PC-3 (cell line): Measurements from ENCODE around the gene ITPRID2. TPM values are rescaled to one million over a fixed set of nuclear protein-coding genes. Genes with fewer than 3 reads are reported as not detected.

Experiments used
- ATAC-seq: fragments of 200-7000 bp; cut with Tn5 transposase; 2 replicates; pipeline ENCODE4 v1.9.1; 2020; ENCODE audit warnings: mild to moderate bottlenecking, moderate library complexity
- BruUV-seq: library from RNA; stranded (reverse); fragments of 400-500 nt; replicated peaks from 2 replicates; lab custom pipeline; 2021; lab: Mats Ljungman, UMichigan
- CTCF ChIA-PET: fragments of 300-600 bp; sonication (Branson Sonifier 250); formaldehyde crosslinking; loops from one replicate; lab custom pipeline; 2022; ENCODE audit warnings: antibody characterized with exemption; lab: Charles Lee
- POLR2A ChIA-PET: fragments of 300-600 bp; sonication (Branson Sonifier 250); formaldehyde crosslinking; loops from one replicate; lab custom pipeline; 2022; ENCODE audit warnings: antibody characterized with exemption; ENCODE audit not compliant: unreplicated experiment; lab: Charles Lee
- DNase-seq: peaks from one replicate; pipeline ENCODE4 v3.0.0-alpha.2; 2015
- H2AFZ ChIP-seq: fragments of 300-600 bp; sonication (generic); 2 replicates; pipeline ENCODE4 v1.6.0; 2016; ENCODE audit warnings: antibody characterized with exemption, low read length
- H3F3A ChIP-seq: fragments of 300-600 bp; sonication (generic); one replicate; pipeline ENCODE4 v1.6.0; 2017; ENCODE audit warnings: antibody characterized with exemption, low read length, control low read depth, mild to moderate bottlenecking; ENCODE audit not compliant: unreplicated experiment
- H3K27ac ChIP-seq: fragments of 300-600 bp; sonication (generic); 2 replicates; pipeline ENCODE4 v1.5.1; 2016; ENCODE audit warnings: mild to moderate bottlenecking, low read length
- H3K27me3 ChIP-seq: fragments of 300-600 bp; sonication (generic); 2 replicates; pipeline ENCODE4 v1.6.1; 2016; ENCODE audit warnings: low read length, mixed read lengths
- H3K36me3 ChIP-seq: fragments of 300-600 bp; sonication (generic); 2 replicates; pipeline ENCODE4 v1.6.1; 2016; ENCODE audit warnings: low read depth, mixed run types, low read length, mixed read lengths
- H3K4me1 ChIP-seq: fragments of 300-600 bp; sonication (generic); 2 replicates; pipeline ENCODE4 v1.5.1; 2016; ENCODE audit warnings: low read length; ENCODE audit not compliant: insufficient read depth
- H3K4me2 ChIP-seq: fragments of 300-600 bp; sonication (generic); 2 replicates; pipeline ENCODE4 v1.6.0; 2016; ENCODE audit warnings: low read length
- H3K4me3 ChIP-seq: fragments of 300-600 bp; sonication (generic); 2 replicates; pipeline ENCODE4 v1.5.1; 2016; ENCODE audit warnings: mild to moderate bottlenecking, low read length, mixed read lengths
- H3K79me2 ChIP-seq: fragments of 300-600 bp; sonication (generic); 2 replicates; pipeline ENCODE4 v1.6.1; 2017; ENCODE audit warnings: low read length, mixed read lengths
- H3K9ac ChIP-seq: fragments of 300-600 bp; sonication (generic); 2 replicates; pipeline ENCODE4 v1.6.0; 2016; ENCODE audit warnings: mild to moderate bottlenecking, low read length
- H3K9me2 ChIP-seq: fragments of 300-600 bp; sonication (generic); replicated peaks from 2 replicates; pipeline ENCODE4 v1.6.1; 2016; ENCODE audit warnings: mixed run types, low read length, mixed read lengths
- H3K9me3 ChIP-seq: fragments of 300-600 bp; sonication (generic); 2 replicates; pipeline ENCODE4 v1.6.1; 2016; ENCODE audit warnings: low read length, mixed read lengths
- H4K20me1 ChIP-seq: fragments of 300-600 bp; sonication (generic); 2 replicates; pipeline ENCODE4 v1.6.1; 2016; ENCODE audit warnings: low read length, mixed read lengths
- CTCF ChIP-seq: fragments of 300-600 bp; sonication (generic); conservative IDR thresholded peaks from 2 replicates; pipeline ENCODE4 v1.5.1; 2017; ENCODE audit warnings: antibody characterized with exemption, low read depth, mild to moderate bottlenecking, low read length
- EZH2 ChIP-seq: fragments of 300-600 bp; sonication (generic); IDR thresholded peaks from one replicate; pipeline ENCODE4 v1.6.1; 2017; ENCODE audit warnings: antibody characterized with exemption, mild to moderate bottlenecking, low read length; ENCODE audit not compliant: unreplicated experiment
- EZH2phosphoT487 ChIP-seq: fragments of 300-600 bp; sonication (generic); IDR thresholded peaks from 2 replicates; pipeline ENCODE4 v1.6.1; 2018; ENCODE audit warnings: mild to moderate bottlenecking, antibody characterized with exemption, low read length, borderline replicate concordance
- intact Hi-C: fragments of 100-400 bp; cut with micrococcal nuclease; formaldehyde crosslinking; loops from 2 replicates; pipeline ENCODE4 v1.9.0; 2023
- total RNA-seq: library from RNA; depleted of rRNA; stranded (reverse); fragments of >200 nt; gene quantifications from 2 replicates; pipeline ENCODE4 v1.2.3, GENCODE V29; 2014

The ITPRID2 gene
- total RNA-seq, 1 experiment from 2014 or later = 113 TPM

- H2AFZ ChIP-seq = no peak overlapping the region
- no peaks in the 10 kb centered on the region for H3K79me2 ChIP-seq
- H3F3A ChIP-seq = no peaks in the 10 kb centered on the region
- TF ChIP-seq CTCF = no peak
- TF ChIP-seq EZH2phosphoT487 = no peak
- no peak for TF ChIP-seq EZH2
- no peak overlapping the region for H3K27ac ChIP-seq
- ChIA-PET POLR2A (no interaction called here), CTCF (no interaction called here)
- intact Hi-C loops = no loop called here
- DNase-seq = no peak
- no peaks in the 10 kb centered on the region for H3K27me3 ChIP-seq
- H3K4me3 ChIP-seq = no peak overlapping the region
- H4K20me1 ChIP-seq = no peaks in the 10 kb centered on the region
- no TSS peak for BruUV-seq
- H3K9me2 ChIP-seq = no peaks in the 10 kb centered on the region
- H3K9me3 ChIP-seq = no peaks in the 10 kb centered on the region
- H3K4me1 ChIP-seq = peaks cover 35% of the 10 kb centered on the region
- ATAC-seq = no peak
- H3K36me3 ChIP-seq = no peaks in the 10 kb centered on the region
- no peak overlapping the region for H3K9ac ChIP-seq
- H3K4me2 ChIP-seq = no peak overlapping the region
These were observed 6.4 kb upstream of the ITPRID2 start for GRCh38 chr2:181885096-181885495.

- Histone ChIP-seq H4K20me1 (no peaks in the 10 kb centered on the region), H3K9me3 (no peaks in the 10 kb centered on the region), H3K27ac (no peak overlapping the region; the same call in 1 of the 2 replicates), H3F3A (no peaks in the 10 kb centered on the region), H3K79me2 (no peaks in the 10 kb centered on the region), H2AFZ (peak overlapping the region; percentile 43; the same call in 1 of the 2 replicates), H3K36me3 (no peaks in the 10 kb centered on the region), H3K9ac (no peak overlapping the region), H3K4me2 (peak overlapping the region; percentile 13; the same call in 1 of the 2 replicates), H3K4me1 (peaks cover 43% of the 10 kb centered on the region), H3K4me3 (no peak overlapping the region), H3K27me3 (no peaks in the 10 kb centered on the region), H3K9me2 (no peaks in the 10 kb centered on the region)
- intact Hi-C loops = no loop called here
- ATAC-seq (peak; percentile 67), DNase-seq (peak; percentile 23)
- ChIA-PET POLR2A (no interaction called here), CTCF (no interaction called here)
- TF ChIP-seq CTCF (no peak), EZH2 (no peak), EZH2phosphoT487 (no peak)
- BruUV-seq = no TSS peak
These were observed 5.3 kb upstream of the ITPRID2 start for GRCh38 chr2:181886192-181886591.

GRCh38 chr2:181887045-181887444 lies 4.5 kb upstream of the ITPRID2 start:
- Histone ChIP-seq H3K9ac (no peak overlapping the region), H3K4me3 (no peak overlapping the region), H3K79me2 (peaks cover 3% of the 10 kb centered on the region), H3F3A (no peaks in the 10 kb centered on the region), H3K27me3 (no peaks in the 10 kb centered on the region), H3K4me2 (no peak overlapping the region), H2AFZ (no peak overlapping the region), H3K9me3 (no peaks in the 10 kb centered on the region), H3K4me1 (peaks cover 45% of the 10 kb centered on the region), H3K9me2 (no peaks in the 10 kb centered on the region), H4K20me1 (no peaks in the 10 kb centered on the region), H3K36me3 (no peaks in the 10 kb centered on the region), H3K27ac (no peak overlapping the region)
- DNase-seq (no peak), ATAC-seq (no peak)
- no TSS peak for BruUV-seq
- intact Hi-C loops = no loop called here
- POLR2A ChIA-PET = interaction anchor here (0.7 kb wide), 1 partner anchor 116 kb away, joined by 5 read pairs; no protein-coding TSS in a partner anchor
- no peak for TF ChIP-seq EZH2phosphoT487
- TF ChIP-seq EZH2 = no peak
- TF ChIP-seq CTCF = no peak
- CTCF ChIA-PET = no interaction called here
